ENCODE results near the gene RSRC1.

DNA sequence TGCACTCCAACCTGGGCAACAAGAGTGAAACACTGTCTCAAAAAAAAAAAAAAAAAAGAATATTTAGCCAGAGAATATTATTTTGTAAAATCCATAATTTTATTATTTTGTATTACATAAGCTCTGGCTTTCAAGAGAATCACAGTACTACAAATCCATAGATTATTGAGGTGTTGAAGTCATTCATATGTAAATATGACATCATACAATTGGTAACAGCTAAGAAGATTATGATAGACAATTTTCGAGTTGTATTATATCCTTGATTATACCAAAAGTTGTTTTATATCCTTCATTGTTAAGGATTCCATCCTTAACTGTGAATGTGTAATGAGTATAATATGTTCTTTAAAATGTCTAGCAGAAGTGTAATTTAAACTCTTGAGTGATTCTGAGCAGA lies 464.8 kb downstream of the RSRC1 start:
- TF ChIP-seq POLR2A (IDR thresholded peaks at IDR 0.05; ENCODE audit: low read depth, low read length) (no peak), POLR2AphosphoS5 (IDR thresholded peaks at IDR 0.05; ENCODE audit: low read depth, low read length) (no peak), TAF1 (IDR thresholded peaks at IDR 0.05; ENCODE audit: borderline replicate concordance, low read depth, low read length) (no peak)

All from GM12892 (cell line).